Effector CD8-positive, alpha-beta T cell (primary cell): ENCODE results near the gene OVAAL.
A peak's percentile ranks its signal among the peaks of the same experiment; 100 is the strongest.

Experiments
- DNase-seq: peaks from one replicate; lab custom pipeline; 2025; lab: John Stamatoyannopoulos, UW
- total RNA-seq, 4 experiments: gene quantifications; one replicate each; lab custom pipeline; 2026; lab: John Stamatoyannopoulos, UW

Gene OVAAL
- total RNA-seq = 0 reads per million in 4 experiments

- DNase-seq = no peak
These were observed at the start of gene OVAAL for GRCh38 chr1:180558664-180559063. Gene OVAAL (plus strand): TSS chr1:180558964.

- no peak for DNase-seq
These were observed 47.9 kb upstream of the OVAAL start for GRCh38 chr1:180510882-180511281.

- DNase-seq = no peak
These were observed 45.2 kb upstream of the OVAAL start for GRCh38 chr1:180513531-180513930.

- no peak for DNase-seq
These were observed 43.4 kb upstream of the OVAAL start for GRCh38 chr1:180515364-180515763.

GRCh38 chr1:180515857-180516388 is 42.8 kb upstream of the OVAAL start:
- DNase-seq = peak; percentile 12

- DNase-seq = no peak
These were observed 38.9 kb upstream of the OVAAL start for GRCh38 chr1:180519846-180520245.

GRCh38 chr1:180521474-180522212 is 37.1 kb upstream of the OVAAL start:
- DNase-seq = no peak

- DNase-seq = no peak
These were observed 36.6 kb upstream of the OVAAL start for GRCh38 chr1:180522213-180522515.

GRCh38 chr1:180524160-180524914 is 34.4 kb upstream of the OVAAL start:
- no peak for DNase-seq

GRCh38 chr1:180524915-180525714 is 33.6 kb upstream of the OVAAL start:
- no peak for DNase-seq

GRCh38 chr1:180525715-180526039 is 33.1 kb upstream of the OVAAL start:
- no peak for DNase-seq

- DNase-seq = no peak
These were observed 31.6 kb upstream of the OVAAL start for GRCh38 chr1:180527101-180527669.

- no peak for DNase-seq
These were observed 29.8 kb upstream of the OVAAL start for GRCh38 chr1:180528868-180529470.

- DNase-seq = no peak
These were observed 28.3 kb upstream of the OVAAL start for GRCh38 chr1:180530501-180530900.

- no peak for DNase-seq
These were observed 25.9 kb upstream of the OVAAL start for GRCh38 chr1:180532854-180533253.

- peak; percentile 21 for DNase-seq
These were observed 25.3 kb upstream of the OVAAL start for GRCh38 chr1:180533266-180533987.

- DNase-seq = no peak
These were observed 24.6 kb upstream of the OVAAL start for GRCh38 chr1:180534214-180534613.

- DNase-seq = no peak
These were observed 23.3 kb upstream of the OVAAL start for GRCh38 chr1:180535418-180535999.

- DNase-seq = no peak
These were observed 21.9 kb upstream of the OVAAL start for GRCh38 chr1:180536821-180537372.

- no peak for DNase-seq
These were observed 19.6 kb upstream of the OVAAL start for GRCh38 chr1:180539136-180539535.
